GM21825 (cell line): ENCODE data around the gene EYA2.

Experiments used
- ATAC-seq: cut with Tn5 transposase; IDR thresholded peaks from one replicate; pipeline ENCODE4 v1.9.1; 2021; ENCODE audit warnings: mild to moderate bottlenecking, moderate library complexity; ENCODE audit not compliant: unreplicated experiment

EYA2 gene

GRCh38 chr20:46998477-46999240 is 104.0 kb downstream of the EYA2 start:
- no peak for ATAC-seq

GRCh38 chr20:46999801-47000465 is 105.3 kb downstream of the EYA2 start:
- ATAC-seq, result no peak

- no peak for ATAC-seq
These were observed 108.6 kb downstream of the EYA2 start for GRCh38 chr20:47003223-47003622.

- no peak for ATAC-seq
These were observed 109.5 kb downstream of the EYA2 start for GRCh38 chr20:47004179-47004578.

GRCh38 chr20:47007826-47008655 is 113.4 kb downstream of the EYA2 start:
- no peak for ATAC-seq

GRCh38 chr20:47008842-47009518 is 114.3 kb downstream of the EYA2 start:
- no peak for ATAC-seq

- ATAC-seq, result no peak
These were observed 115.1 kb downstream of the EYA2 start for GRCh38 chr20:47009784-47010183.

GRCh38 chr20:47011984-47012383 is 117.3 kb downstream of the EYA2 start:
- no peak for ATAC-seq

- no peak for ATAC-seq
These were observed 119.0 kb downstream of the EYA2 start for GRCh38 chr20:47013606-47014005.

- no peak for ATAC-seq
These were observed 121.5 kb downstream of the EYA2 start for GRCh38 chr20:47016068-47016664.

GRCh38 chr20:47018381-47018780 is 123.7 kb downstream of the EYA2 start:
- no peak for ATAC-seq

- ATAC-seq, result no peak
These were observed 124.6 kb downstream of the EYA2 start for GRCh38 chr20:47019121-47019824.

GRCh38 chr20:47020231-47020630 is 125.6 kb downstream of the EYA2 start:
- no peak for ATAC-seq

- no peak for ATAC-seq
These were observed 127.2 kb downstream of the EYA2 start for GRCh38 chr20:47021850-47022249.

- no peak for ATAC-seq
These were observed 129.9 kb downstream of the EYA2 start for GRCh38 chr20:47024461-47024937.

GRCh38 chr20:47027042-47027441 is 132.4 kb downstream of the EYA2 start:
- ATAC-seq, result no peak

GRCh38 chr20:47027456-47027855 is 132.8 kb downstream of the EYA2 start:
- no peak for ATAC-seq

- no peak for ATAC-seq
These were observed 133.8 kb downstream of the EYA2 start for GRCh38 chr20:47028487-47028886.

GRCh38 chr20:47029845-47030244 is 135.2 kb downstream of the EYA2 start:
- no peak for ATAC-seq

GRCh38 chr20:47030271-47030810 is 135.7 kb downstream of the EYA2 start:
- ATAC-seq, result no peak
